ENCODE data around the gene RBM33. TPM values are rescaled to one million over a fixed set of nuclear protein-coding genes. Genes with fewer than 3 reads are reported as not detected.
A peak's percentile ranks its signal among the peaks of the same experiment; 100 is the strongest.

Gene RBM33
- total and polyA plus RNA-seq, 10 of the 15 experiments (the other 5 are each of a cell fraction or from before 2014, with no cell fraction given): 4.7 to 67.2 (median 24.3) TPM

DNA sequence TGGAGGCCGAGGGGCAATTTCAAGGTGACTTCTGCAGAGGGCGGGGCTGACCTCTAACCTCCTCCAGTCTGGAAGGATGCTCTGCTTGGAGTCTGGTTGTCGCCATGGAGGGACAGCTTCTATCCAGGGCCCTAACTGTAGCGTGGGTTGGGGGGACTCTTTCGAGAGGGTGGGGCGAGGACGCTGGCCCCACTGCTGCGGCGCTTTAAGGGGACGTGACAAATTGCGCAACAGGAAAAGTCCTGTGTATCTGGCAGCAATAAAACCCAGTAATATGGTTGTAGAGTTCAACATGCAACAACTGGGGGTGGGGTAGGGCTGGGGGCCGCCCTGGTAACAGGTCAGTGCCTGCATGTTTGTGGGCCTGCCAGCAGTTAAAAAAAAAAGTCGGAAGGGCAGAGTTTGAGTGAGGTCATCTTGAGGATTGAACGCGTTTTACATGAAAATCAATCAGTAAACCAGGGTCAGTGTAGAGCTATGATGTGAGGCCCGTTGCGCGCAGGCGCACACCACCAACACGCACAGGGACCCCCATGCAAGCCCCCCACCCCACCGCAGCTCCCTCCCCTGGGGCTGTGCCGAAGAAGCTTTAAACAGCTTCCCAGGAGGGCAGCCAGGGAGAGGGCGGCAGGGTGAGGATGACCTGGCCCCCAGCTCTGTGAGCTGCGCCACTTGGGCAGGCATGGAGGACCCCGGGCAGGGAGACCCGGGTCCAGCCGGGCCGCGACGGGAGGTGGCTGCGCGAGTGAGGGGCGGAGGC is 163.5 kb downstream of the RBM33 start:
- no peak overlapping the region for H2AFZ ChIP-seq (ENCODE audit: control insufficient read depth, low read depth, low read length)
- ATAC-seq (peak; percentile 28), FAIRE-seq (no peak), DNase-seq (ENCODE audit: low read depth, low spot score) (no peak)
- WGBS (ENCODE audit: insufficient coverage, insufficient replicate concordance, low lambda C conversion rate, missing lambda C conversion rate): 13% methylated on average over 32 of the region's 33 CpGs
- H3K4me3 ChIP-seq: no peak overlapping the region
- no peak overlapping the region for H3K27ac ChIP-seq (ENCODE audit: control insufficient read depth, insufficient read depth)
- no peak for TF ChIP-seq PAX8 (IDR thresholded peaks at IDR 0.05)
- TF ChIP-seq TCF3 (IDR thresholded peaks at IDR 0.05; ENCODE audit: borderline replicate concordance, insufficient read depth, low read depth, low read length): no peak
- no peak overlapping the region for H3K9ac ChIP-seq (ENCODE audit: control insufficient read depth, insufficient read depth, low read length)
- H3K79me2 ChIP-seq (ENCODE audit: control insufficient read depth, insufficient read depth, low read length): no peaks in the 10 kb centered on the region
- RAD21 ChIA-PET (ENCODE audit: unreplicated experiment): no interaction called here
- H4K20me1 ChIP-seq (ENCODE audit: control insufficient read depth, insufficient read depth): no peaks in the 10 kb centered on the region
- BruUV-seq (replicated peaks): no TSS peak
- H3K36me3 ChIP-seq (ENCODE audit: control insufficient read depth in 2 of 2, insufficient read depth in 2 of 2, low read length in 1 of 2): no peaks in the 10 kb centered on the region
- H3K9me3 ChIP-seq (replicated peaks; ENCODE audit: control insufficient read depth, insufficient read depth, low read length): no peaks in the 10 kb centered on the region
- peaks cover 12 to 17% of the 10 kb centered on the region in 2 experiments for H3K27me3 ChIP-seq (replicated peaks in 1 of 2; ENCODE audit: control insufficient read depth in 2 of 2, insufficient read depth in 2 of 2, low read length in 1 of 2)
- intact Hi-C loops (cut with micrococcal nuclease; ENCODE audit: unreplicated experiment): no loop called here
- no peaks in the 10 kb centered on the region for H3K4me1 ChIP-seq (ENCODE audit: control insufficient read depth, insufficient read depth, low read length)
- in situ Hi-C loops (cut with MboI): loop anchor here (25.0 kb wide), 1 partner anchor 1454 kb away; no protein-coding TSS in a partner anchor
- CTCF ChIA-PET: no interaction called here
- SMC1A ChIA-PET (ENCODE audit: uncharacterized antibody, unreplicated experiment): interaction anchor here (0.6 kb wide), 1 partner anchor 1571 kb away, joined by 3 read pairs; no protein-coding TSS in a partner anchor
- POLR2A ChIA-PET: interaction anchor here (0.6 kb wide), 1 partner anchor 774 kb away, joined by 3 read pairs; no protein-coding TSS in a partner anchor
- no peak overlapping the region for H3K4me2 ChIP-seq (ENCODE audit: control insufficient read depth, insufficient read depth)

DNA sequence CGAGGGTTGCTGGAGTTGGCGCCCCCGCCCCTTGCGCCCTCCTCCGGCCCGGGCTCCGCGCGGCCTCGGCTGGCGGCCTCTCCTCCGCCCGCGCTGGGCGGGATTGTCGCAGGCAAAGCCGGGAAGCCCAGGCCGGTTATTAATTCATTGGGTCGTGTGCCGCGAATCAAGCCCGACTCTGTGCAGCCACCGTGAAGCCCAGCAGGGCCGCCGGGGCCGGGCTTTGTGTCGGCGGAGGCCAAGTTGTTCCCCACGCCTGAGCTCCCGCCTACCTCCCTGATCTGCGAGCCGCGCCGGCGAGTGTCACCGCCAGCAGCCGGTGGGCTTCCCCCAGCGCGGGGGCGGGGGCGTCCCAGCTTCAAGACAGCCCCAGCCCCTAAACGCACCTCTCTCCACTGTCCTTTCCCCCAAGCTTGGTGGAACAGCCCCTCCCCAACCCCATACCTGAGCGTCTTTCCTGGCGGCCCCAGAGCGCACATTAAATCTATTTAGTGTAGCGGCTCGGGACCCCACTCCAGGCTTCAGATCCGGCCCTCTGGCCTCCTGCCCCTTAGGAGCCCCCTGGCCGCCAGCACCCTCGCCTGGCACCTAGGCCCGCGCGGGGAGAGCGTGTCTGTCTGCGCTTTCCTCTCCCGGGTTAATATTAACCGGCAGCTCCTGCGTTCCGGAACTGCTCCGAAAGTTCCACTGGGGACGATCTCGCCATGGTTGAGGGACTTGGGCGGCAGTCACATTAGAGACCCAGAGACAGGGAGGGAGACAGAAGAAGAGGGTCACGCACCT is 164.3 kb downstream of the RBM33 start:
- Histone ChIP-seq H3K79me2 (ENCODE audit: control insufficient read depth, insufficient read depth, low read length) (no peaks in the 10 kb centered on the region), H3K4me2 (ENCODE audit: control insufficient read depth, insufficient read depth) (no peak overlapping the region), H2AFZ (ENCODE audit: control insufficient read depth, low read depth, low read length) (no peak overlapping the region), H3K9ac (ENCODE audit: control insufficient read depth, insufficient read depth, low read length) (no peak overlapping the region), H3K36me3 (ENCODE audit: control insufficient read depth in 2 of 2, insufficient read depth in 2 of 2, low read length in 1 of 2) (no peaks in the 10 kb centered on the region), H3K4me3 (no peak overlapping the region), H4K20me1 (ENCODE audit: control insufficient read depth, insufficient read depth) (no peaks in the 10 kb centered on the region), H3K9me3 (replicated peaks; ENCODE audit: control insufficient read depth, insufficient read depth, low read length) (no peaks in the 10 kb centered on the region), H3K27ac (ENCODE audit: control insufficient read depth, insufficient read depth) (no peak overlapping the region), H3K27me3 (replicated peaks in 1 of 2; ENCODE audit: control insufficient read depth in 2 of 2, insufficient read depth in 2 of 2, low read length in 1 of 2) (peaks cover 14 to 15% of the 10 kb centered on the region in 2 experiments), H3K4me1 (ENCODE audit: control insufficient read depth, insufficient read depth, low read length) (no peaks in the 10 kb centered on the region)
- in situ Hi-C loops (cut with MboI): loop anchor here (25.0 kb wide), 1 partner anchor 1454 kb away; no protein-coding TSS in a partner anchor
- WGBS (ENCODE audit: insufficient coverage, insufficient replicate concordance, low lambda C conversion rate, missing lambda C conversion rate): 2% methylated on average over 64 of the region's 64 CpGs
- CTCF ChIA-PET: no interaction called here
- RAD21 ChIA-PET (ENCODE audit: unreplicated experiment): no interaction called here
- FAIRE-seq (no peak), DNase-seq (ENCODE audit: low read depth, low spot score) (no peak), ATAC-seq (peak; percentile 28)
- SMC1A ChIA-PET (ENCODE audit: uncharacterized antibody, unreplicated experiment): interaction anchor here (0.6 kb wide), 1 partner anchor 1570 kb away, joined by 3 read pairs; no protein-coding TSS in a partner anchor
- intact Hi-C loops (cut with micrococcal nuclease; ENCODE audit: unreplicated experiment): no loop called here
- BruUV-seq (replicated peaks): no TSS peak
- POLR2A ChIA-PET: interaction anchor here (0.6 kb wide), 2 partner anchors 773 to 1062 kb away, joined by 3 read pairs; no protein-coding TSS in a partner anchor
- TF ChIP-seq REST (IDR thresholded peaks at IDR 0.05; ENCODE audit: low read depth, low read length) (no peak), JUNB (IDR thresholded peaks at IDR 0.05) (no peak), EED (IDR thresholded peaks at IDR 0.05; ENCODE audit: low read depth) (no peak), YY1 (IDR thresholded peaks at IDR 0.05; ENCODE audit: low read depth, low read length) (no peak), MYC (IDR thresholded peaks at IDR 0.05; ENCODE audit: insufficient read depth, insufficient read length, insufficient replicate concordance, low read length, severe bottlenecking) (no peak), SP1 (IDR thresholded peaks at IDR 0.05; ENCODE audit: low read depth, low read length) (no peak)
